Measurements from ENCODE around the gene METTL24. TPM values are rescaled to one million over a fixed set of nuclear protein-coding genes. Genes with fewer than 3 reads are reported as not detected.

Gene METTL24
- total RNA-seq, 4 donors from 2014 or later, result 0.45 to 1.7 TPM; not detected in 2

GRCh38 chr6:110322874-110323242 lies 35.3 kb downstream of the METTL24 start:
- no peaks in the 10 kb centered on the region for H3K27me3 ChIP-seq
- H3K27ac ChIP-seq, result no peak overlapping the region
- TF ChIP-seq CTCF (IDR thresholded peaks at IDR 0.05) (no peak), EP300 (IDR thresholded peaks at IDR 0.05) (no peak), POLR2A (IDR thresholded peaks at IDR 0.05) (no peak), POLR2AphosphoS5 (IDR thresholded peaks at IDR 0.05) (no peak)
- H3K9me3 ChIP-seq, result no peaks in the 10 kb centered on the region
- no peak overlapping the region for H3K4me3 ChIP-seq
- DNase-seq (ENCODE audit: low spot score in 2 of 2), result no peak
- H3K36me3 ChIP-seq, result no peaks in the 10 kb centered on the region
- peaks cover 15% of the 10 kb centered on the region for H3K4me1 ChIP-seq
- 74% methylated on average over 4 of the region's 4 CpGs for WGBS

- no peaks in the 10 kb centered on the region for H3K27me3 ChIP-seq
- no peak overlapping the region for H3K27ac ChIP-seq
- TF ChIP-seq CTCF (IDR thresholded peaks at IDR 0.05) (no peak), EP300 (IDR thresholded peaks at IDR 0.05) (no peak), POLR2A (IDR thresholded peaks at IDR 0.05) (no peak), POLR2AphosphoS5 (IDR thresholded peaks at IDR 0.05) (no peak)
Measured at GRCh38 chr6:110322151-110322873, 35.8 kb downstream of the METTL24 start.

GRCh38 chr6:110320307-110320706 lies 37.8 kb downstream of the METTL24 start:
- WGBS, result 95% methylated on average over 7 of the region's 7 CpGs
- DNase-seq (ENCODE audit: low spot score in 2 of 2), result no peak

More at GRCh38 chr6:110322151-110322873, 35.8 kb downstream of the METTL24 start:
- Histone ChIP-seq H3K4me3 (no peak overlapping the region), H3K36me3 (no peaks in the 10 kb centered on the region), H3K9me3 (no peaks in the 10 kb centered on the region), H3K4me1 (peaks cover 12% of the 10 kb centered on the region)
- DNase-seq (ENCODE audit: low spot score in 2 of 2), result no peak
- 77% methylated on average over 6 of the region's 6 CpGs for WGBS

GRCh38 chr6:110319843-110320242 lies 38.3 kb downstream of the METTL24 start:
- H3K36me3 ChIP-seq, result no peaks in the 10 kb centered on the region
- DNase-seq (ENCODE audit: low spot score in 2 of 2), result no peak
- no peaks in the 10 kb centered on the region for H3K9me3 ChIP-seq
- H3K4me3 ChIP-seq, result no peak overlapping the region
- 97% methylated on average over 2 of the region's 2 CpGs for WGBS
- H3K4me1 ChIP-seq, result peaks cover 7% of the 10 kb centered on the region
- TF ChIP-seq POLR2AphosphoS5 (IDR thresholded peaks at IDR 0.05), result no peak
- TF ChIP-seq POLR2A (IDR thresholded peaks at IDR 0.05), result no peak
- no peak for TF ChIP-seq CTCF (IDR thresholded peaks at IDR 0.05)
- no peak for TF ChIP-seq EP300 (IDR thresholded peaks at IDR 0.05)
- no peak overlapping the region for H3K27ac ChIP-seq
- no peaks in the 10 kb centered on the region for H3K27me3 ChIP-seq

More at GRCh38 chr6:110320307-110320706, 37.8 kb downstream of the METTL24 start:
- Histone ChIP-seq H3K36me3 (no peaks in the 10 kb centered on the region), H3K27me3 (no peaks in the 10 kb centered on the region), H3K9me3 (no peaks in the 10 kb centered on the region), H3K4me1 (peaks cover 7% of the 10 kb centered on the region), H3K4me3 (no peak overlapping the region), H3K27ac (no peak overlapping the region)
- TF ChIP-seq EP300 (IDR thresholded peaks at IDR 0.05) (no peak), POLR2A (IDR thresholded peaks at IDR 0.05) (no peak), POLR2AphosphoS5 (IDR thresholded peaks at IDR 0.05) (no peak), CTCF (IDR thresholded peaks at IDR 0.05) (no peak)

- Histone ChIP-seq H3K27me3 (no peaks in the 10 kb centered on the region), H3K4me3 (no peak overlapping the region), H3K4me1 (peaks cover 4% of the 10 kb centered on the region), H3K36me3 (no peaks in the 10 kb centered on the region), H3K9me3 (no peaks in the 10 kb centered on the region), H3K27ac (no peak overlapping the region)
- TF ChIP-seq EP300 (IDR thresholded peaks at IDR 0.05) (no peak), POLR2A (IDR thresholded peaks at IDR 0.05) (no peak), POLR2AphosphoS5 (IDR thresholded peaks at IDR 0.05) (no peak), CTCF (IDR thresholded peaks at IDR 0.05) (no peak)
- 89% methylated on average over 3 of the region's 3 CpGs for WGBS
- no peak for DNase-seq (ENCODE audit: low spot score in 2 of 2)
Measured at GRCh38 chr6:110319381-110319780, 38.8 kb downstream of the METTL24 start.
